ENCODE measurements around the gene LRMDA.

- TF ChIP-seq CTCF (conservative IDR thresholded peaks at IDR 0.05; ENCODE audit: low read depth, low read length) (no peak), EZH2 (IDR thresholded peaks at IDR 0.05; ENCODE audit: borderline replicate concordance, low read depth, low read length, poor library complexity, severe bottlenecking) (no peak)
Observed at GRCh38 chr10:75452997-75453396, 21.6 kb downstream of the LRMDA start.
